Activated T-helper 1 cell treated with anti-CD3 and anti-CD28 coated beads, Interleukin-12 subunit alpha, Interleukin-12 subunit beta, Interleukin-2, Interleukin-4 antibody, amounts not matched to agents 30 ng/mL and 10 ng/mL and 1 ng/mL, durations not matched to agents 14 hours and 24 hours and 36 hours (primary cell): ENCODE results near the gene FOXM1. TPM values are rescaled to one million over a fixed set of nuclear protein-coding genes. Genes with fewer than 3 reads are reported as not detected.
A peak's percentile ranks its signal among the peaks of the same experiment; 100 is the strongest.

Experiments
- DNase-seq: peaks from one replicate; pipeline ENCODE4 v3.0.0; 2021; ENCODE audit warnings: low spot score
- H3K27ac Mint-ChIP-seq: one replicate; pipeline ENCODE4 v1.8.0; 2021; ENCODE audit warnings: mild to moderate bottlenecking, mixed read lengths
- H3K27me3 Mint-ChIP-seq: one replicate; pipeline ENCODE4 v1.8.0; 2022; ENCODE audit warnings: mild to moderate bottlenecking, moderate library complexity, mixed read lengths; ENCODE audit not compliant: insufficient read depth
- H3K36me3 Mint-ChIP-seq: one replicate; pipeline ENCODE4 v1.8.0; 2021; ENCODE audit warnings: low read depth, mixed read lengths
- H3K4me1 Mint-ChIP-seq: one replicate; pipeline ENCODE4 v1.8.0; 2021; ENCODE audit warnings: low read depth, mixed read lengths
- H3K4me3 Mint-ChIP-seq: one replicate; pipeline ENCODE4 v1.8.0; 2021; ENCODE audit warnings: mild to moderate bottlenecking, moderate library complexity, mixed read lengths
- H3K9me3 Mint-ChIP-seq: one replicate; pipeline ENCODE4 v1.8.0; 2021; ENCODE audit warnings: mixed read lengths
- intact Hi-C: fragments of 100-400 bp; cut with micrococcal nuclease; formaldehyde crosslinking; loops from one replicate; pipeline ENCODE4 v1.15.1; 2024
- total RNA-seq: library from RNA; stranded (reverse); gene quantifications from 2 replicates; pipeline ENCODE4 v1.2.3, GENCODE V29; 2022

The FOXM1 gene
- total RNA-seq, 1 donor from 2014 or later = 72.6 TPM

GRCh38 chr12:2893007-2893406 lies 16.0 kb upstream of the FOXM1 start:
- intact Hi-C loops = loop anchor here (5.0 kb wide), 1 partner anchor 979 kb away; the partner anchor contains the start of gene PARP11

DNA sequence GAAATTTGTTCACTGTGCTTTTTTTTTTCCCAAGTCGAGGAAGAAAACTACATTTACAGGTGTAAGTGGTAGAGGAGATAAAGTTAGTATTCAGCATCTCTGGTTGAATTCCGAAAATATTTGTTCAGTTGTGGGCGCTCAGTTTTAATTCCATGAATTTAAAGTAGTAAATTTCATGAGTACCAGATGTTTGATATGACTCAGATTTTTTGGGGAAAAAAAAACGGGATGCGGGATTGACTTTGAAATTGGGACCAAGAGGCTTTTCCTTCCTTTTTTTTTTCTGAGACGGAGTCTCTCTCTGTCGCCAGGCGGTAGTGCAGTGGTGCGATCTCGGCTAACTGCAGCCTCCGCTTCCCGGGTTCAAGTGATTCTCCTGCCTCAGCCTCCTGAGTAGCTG lies 15.3 kb upstream of the FOXM1 start:
- intact Hi-C loops = loop anchor here (5.0 kb wide), 1 partner anchor 980 kb away; the partner anchor contains the start of gene PARP11

More at GRCh38 chr12:2893007-2893406, 16.0 kb upstream of the FOXM1 start:
- H3K9me3 Mint-ChIP-seq = no peaks in the 10 kb centered on the region
- DNase-seq = no peak
- H3K4me3 Mint-ChIP-seq = peak overlapping the region; percentile 73
- H3K36me3 Mint-ChIP-seq = peaks cover 9% of the 10 kb centered on the region
- no peaks in the 10 kb centered on the region for H3K27me3 Mint-ChIP-seq
- peaks cover 27% of the 10 kb centered on the region for H3K4me1 Mint-ChIP-seq
- no peak overlapping the region for H3K27ac Mint-ChIP-seq

GRCh38 chr12:2891240-2892053 lies 14.5 kb upstream of the FOXM1 start:
- no peak for DNase-seq
- Mint-ChIP-seq H3K4me1 (peaks cover 27% of the 10 kb centered on the region), H3K36me3 (peaks cover 16% of the 10 kb centered on the region), H3K27ac (no peak overlapping the region), H3K27me3 (no peaks in the 10 kb centered on the region), H3K4me3 (peak overlapping the region; percentile 91), H3K9me3 (no peaks in the 10 kb centered on the region)
- intact Hi-C loops = loop anchor here (2.0 to 5.0 kb wide), 5 partner anchors 69 to 981 kb away; partner anchors contain the start of genes DCP1B, PARP11 and TSPAN9

More for the DNA sequence above, 15.3 kb upstream of the FOXM1 start:
- H3K36me3 Mint-ChIP-seq = peaks cover 16% of the 10 kb centered on the region
- H3K27ac Mint-ChIP-seq = no peak overlapping the region
- H3K9me3 Mint-ChIP-seq = no peaks in the 10 kb centered on the region
- H3K27me3 Mint-ChIP-seq = no peaks in the 10 kb centered on the region
- DNase-seq = no peak
- peaks cover 27% of the 10 kb centered on the region for H3K4me1 Mint-ChIP-seq
- H3K4me3 Mint-ChIP-seq = peak overlapping the region; percentile 91

DNA sequence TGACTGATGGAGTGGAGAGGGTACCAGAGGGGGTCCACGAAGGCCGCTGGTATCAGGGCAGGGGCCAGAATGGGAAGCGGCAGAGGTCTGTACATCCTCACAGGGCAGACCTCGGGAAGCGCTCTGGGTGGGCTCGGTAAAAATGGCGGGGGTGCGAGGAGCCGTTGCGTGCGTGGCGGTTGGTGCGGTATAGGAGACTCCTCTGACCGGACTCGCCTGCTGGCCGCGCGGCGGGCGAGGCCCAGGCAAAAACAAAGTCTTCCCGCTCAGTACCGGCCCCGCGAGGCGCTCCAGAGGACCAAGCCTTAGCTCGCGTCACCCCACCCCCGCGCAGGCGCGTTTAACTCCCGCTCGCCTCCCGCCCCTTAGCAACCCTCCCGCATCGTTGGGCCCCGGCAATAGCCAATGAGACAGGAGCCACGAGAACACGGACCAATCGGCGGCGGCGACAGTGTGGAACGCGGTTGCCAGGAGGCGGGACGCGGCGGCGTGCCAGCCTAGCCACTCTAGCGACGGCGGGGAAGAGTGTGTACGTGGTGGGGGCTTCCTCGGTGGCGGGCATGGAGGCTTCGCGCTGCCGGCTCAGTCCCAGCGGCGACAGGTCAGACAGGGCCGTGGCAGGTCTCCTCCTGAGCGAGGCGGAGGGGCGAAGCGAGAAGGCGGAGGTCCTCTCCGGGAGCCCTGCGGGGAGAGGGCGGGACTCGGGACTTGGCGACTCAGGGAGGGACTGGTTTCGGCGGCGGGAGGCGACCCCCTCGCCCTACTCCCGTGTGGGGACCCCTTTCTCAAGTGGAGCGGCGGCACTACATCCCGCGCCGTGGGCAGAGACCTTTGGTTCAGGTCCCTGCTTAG lies 13.6 kb upstream of the FOXM1 start, which contains the start of gene TULP3:
TULP3 (plus strand) TSS at position 504 of the 852 bp plus-strand sequence; CDS start at position 561, 57 bp downstream.
- Mint-ChIP-seq H3K27me3 (no peaks in the 10 kb centered on the region), H3K4me1 (peaks cover 27% of the 10 kb centered on the region), H3K4me3 (peak within 1 kb of the TSS; percentile 91), H3K36me3 (peaks cover 20% of the 10 kb centered on the region), H3K27ac (peak within 1 kb of the TSS; percentile 88), H3K9me3 (no peaks in the 10 kb centered on the region)
- DNase-seq = peak; percentile 97
- intact Hi-C loops = loop anchor here (1.0 to 5.0 kb wide), 9 partner anchors 13 to 982 kb away; partner anchors contain the start of genes DCP1B, FKBP4, FOXM1 and ITFG2

- peaks cover 24% of the 10 kb centered on the region for H3K36me3 Mint-ChIP-seq
- no peaks in the 10 kb centered on the region for H3K27me3 Mint-ChIP-seq
- intact Hi-C loops = loop anchor here (1.0 to 5.0 kb wide), 9 partner anchors 13 to 982 kb away; partner anchors contain the start of genes DCP1B, FKBP4, FOXM1 and ITFG2
- H3K4me1 Mint-ChIP-seq = peaks cover 30% of the 10 kb centered on the region
- H3K4me3 Mint-ChIP-seq = peak overlapping the region; percentile 91
- H3K9me3 Mint-ChIP-seq = no peaks in the 10 kb centered on the region
- DNase-seq = no peak
- peak overlapping the region; percentile 88 for H3K27ac Mint-ChIP-seq
Measured at GRCh38 chr12:2890001-2890387, 13.0 kb upstream of the FOXM1 start.

DNA sequence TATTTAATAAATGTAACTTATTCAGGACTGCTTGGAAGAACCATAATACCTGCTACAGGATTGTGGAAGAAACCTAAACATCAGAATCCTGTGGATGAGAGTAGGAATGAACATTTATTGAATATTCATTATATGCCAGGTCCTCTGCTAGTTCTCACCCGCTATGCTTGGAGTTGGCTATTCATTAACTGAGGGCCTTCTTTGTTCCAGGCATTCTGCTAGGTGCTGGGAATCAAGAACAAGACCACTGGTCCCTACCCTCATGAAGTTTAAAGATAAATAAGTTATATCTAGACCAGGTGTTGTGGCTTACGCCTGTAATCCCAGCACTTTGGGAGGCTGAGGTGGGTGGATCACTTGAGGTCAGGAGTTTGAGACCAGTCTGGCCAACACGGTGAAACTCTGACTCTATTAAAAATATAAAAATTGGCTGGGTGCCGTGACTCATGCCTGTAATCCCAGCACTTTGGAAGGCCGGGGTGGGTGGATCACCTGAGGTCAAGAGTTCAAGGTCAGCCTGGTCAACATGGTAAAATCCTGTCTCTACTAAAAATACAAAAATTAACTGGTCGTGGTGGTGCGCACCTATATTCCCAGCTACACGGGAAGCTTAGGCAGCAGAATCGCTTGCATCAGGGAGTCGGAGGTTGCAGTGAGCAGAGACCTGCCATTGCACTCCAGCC lies 9.9 kb upstream of the FOXM1 start:
- intact Hi-C loops = no loop called here
- no peaks in the 10 kb centered on the region for H3K9me3 Mint-ChIP-seq
- peaks cover 37% of the 10 kb centered on the region for H3K4me1 Mint-ChIP-seq
- H3K36me3 Mint-ChIP-seq = peaks cover 30% of the 10 kb centered on the region
- no peaks in the 10 kb centered on the region for H3K27me3 Mint-ChIP-seq
- DNase-seq = no peak
- H3K27ac Mint-ChIP-seq = no peak overlapping the region
- no peak overlapping the region for H3K4me3 Mint-ChIP-seq

GRCh38 chr12:2884810-2885209 lies 7.8 kb upstream of the FOXM1 start:
- Mint-ChIP-seq H3K27ac (peak overlapping the region; percentile 2), H3K27me3 (no peaks in the 10 kb centered on the region), H3K4me3 (no peak overlapping the region), H3K9me3 (no peaks in the 10 kb centered on the region), H3K36me3 (peaks cover 32% of the 10 kb centered on the region), H3K4me1 (peaks cover 35% of the 10 kb centered on the region)
- intact Hi-C loops = loop anchor here (1.0 kb wide), 2 partner anchors 59 to 156 kb away; no protein-coding TSS in a partner anchor
- no peak for DNase-seq

GRCh38 chr12:2879853-2880252 lies 2.9 kb upstream of the FOXM1 start:
- Mint-ChIP-seq H3K4me1 (peaks cover 52% of the 10 kb centered on the region), H3K4me3 (peak overlapping the region; percentile 66), H3K27me3 (no peaks in the 10 kb centered on the region), H3K9me3 (no peaks in the 10 kb centered on the region), H3K36me3 (peaks cover 23% of the 10 kb centered on the region), H3K27ac (peak overlapping the region; percentile 80)
- no peak for DNase-seq
- intact Hi-C loops = loop anchor here (5.0 kb wide), 2 partner anchors 82 to 188 kb away; no protein-coding TSS in a partner anchor

DNA sequence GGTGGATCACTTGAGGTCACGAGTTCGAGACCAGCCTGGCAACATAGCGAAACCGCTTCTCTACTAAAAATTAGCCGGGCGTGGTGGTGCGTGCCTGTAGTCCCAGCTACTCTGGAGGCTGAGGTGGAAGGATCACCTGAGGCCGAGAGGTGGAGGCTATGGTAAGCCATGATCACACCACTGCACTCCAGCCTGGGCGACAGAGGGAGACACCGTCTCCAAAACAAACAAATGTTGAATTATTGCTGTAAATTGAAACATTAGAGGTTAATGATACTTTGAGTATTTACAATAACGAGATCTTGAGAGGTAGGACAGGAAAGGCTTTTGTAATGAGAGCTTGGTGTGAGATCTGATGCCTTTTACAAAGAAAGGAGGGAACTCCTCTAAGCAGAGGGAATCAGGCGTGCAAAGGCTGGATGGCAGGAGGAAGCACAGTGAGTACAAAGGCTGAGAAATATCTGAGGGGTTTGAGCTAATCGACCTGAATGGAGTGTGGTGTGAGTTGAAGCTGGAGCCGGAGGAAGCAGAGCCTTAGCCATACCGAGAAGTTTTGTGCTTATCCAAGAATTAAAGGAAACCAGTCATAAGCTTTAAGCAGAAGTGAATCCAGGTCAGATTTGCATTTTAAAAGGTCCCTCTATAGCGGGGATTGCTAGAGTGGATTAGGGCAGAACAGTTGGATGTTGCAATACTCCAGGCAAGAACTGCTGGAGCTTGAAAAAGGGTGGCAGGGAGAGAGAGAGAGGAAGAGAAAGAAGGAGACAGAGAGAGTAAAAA lies 1.2 kb upstream of the FOXM1 start:
- DNase-seq = no peak
- Mint-ChIP-seq H3K36me3 (peaks cover 26% of the 10 kb centered on the region), H3K4me1 (peaks cover 57% of the 10 kb centered on the region)

GRCh38 chr12:2876431-2877046 lies 435 bp downstream of the FOXM1 start:
- Mint-ChIP-seq H3K27me3 (no peaks in the 10 kb centered on the region), H3K9me3 (no peaks in the 10 kb centered on the region), H3K36me3 (peaks cover 30% of the 10 kb centered on the region), H3K4me1 (peaks cover 44% of the 10 kb centered on the region), H3K4me3 (peak overlapping the region; percentile 93), H3K27ac (peak overlapping the region; percentile 93)
- intact Hi-C loops = loop anchor here (1.0 to 5.0 kb wide), 5 partner anchors 8 to 184 kb away; partner anchors contain the start of genes ITFG2 and TULP3
- peak; percentile 12 for DNase-seq

More for the DNA sequence above, 1.2 kb upstream of the FOXM1 start:
- Mint-ChIP-seq H3K9me3 (no peaks in the 10 kb centered on the region), H3K4me3 (peak overlapping the region; percentile 99), H3K27me3 (no peaks in the 10 kb centered on the region), H3K27ac (peak overlapping the region; percentile 100)
- intact Hi-C loops = loop anchor here (1.0 to 5.0 kb wide), 5 partner anchors 10 to 186 kb away; partner anchors contain the start of genes ITFG2 and TULP3
